A673 (cell line): ENCODE measurements around the gene UQCRC2. TPM values are rescaled to one million over a fixed set of nuclear protein-coding genes. Genes with fewer than 3 reads are reported as not detected.

Experiments used
- BruUV-seq: library from RNA; stranded (reverse); fragments of 400-500 nt; replicated peaks from 2 replicates; lab custom pipeline; 2021; lab: Mats Ljungman, UMichigan
- CTCF ChIA-PET: fragments of 300-600 bp; sonication (Branson Sonifier 250); formaldehyde crosslinking; loops from one replicate; lab custom pipeline; 2022; ENCODE audit warnings: antibody characterized with exemption; lab: Charles Lee
- POLR2A ChIA-PET: fragments of 300-600 bp; sonication (Branson Sonifier 250); formaldehyde crosslinking; loops from one replicate; lab custom pipeline; 2022; ENCODE audit warnings: antibody characterized with exemption; ENCODE audit not compliant: low non-redundant PET; lab: Charles Lee
- DNase-seq: peaks from one replicate; pipeline ENCODE4 v3.0.0-alpha.2; 2015; ENCODE audit warnings: low spot score
- H3K27ac ChIP-seq: fragments of 200-600 bp; sonication (generic); 2 replicates; pipeline ENCODE4 v1.5.1; 2016; ENCODE audit warnings: mixed run types, low read depth, mild to moderate bottlenecking, mixed read lengths, antibody characterized with exemption, low read length; ENCODE audit not compliant: poor library complexity, severe bottlenecking
- H3K27me3 ChIP-seq: fragments of 200-600 bp; sonication (generic); replicated peaks from 2 replicates; pipeline ENCODE4 v1.6.1; 2017; ENCODE audit warnings: mixed run types, low read depth, mild to moderate bottlenecking, mixed read lengths, antibody characterized with exemption, low read length; ENCODE audit not compliant: insufficient read depth, poor library complexity
- H3K36me3 ChIP-seq: fragments of 200-600 bp; sonication (generic); 2 replicates; pipeline ENCODE4 v1.6.1; 2016; ENCODE audit warnings: mixed run types, mild to moderate bottlenecking, mixed read lengths, antibody characterized with exemption, low read length; ENCODE audit not compliant: insufficient read depth, poor library complexity, severe bottlenecking
- H3K4me1 ChIP-seq: fragments of 200-600 bp; sonication (generic); 2 replicates; pipeline ENCODE4 v1.6.1; 2017; ENCODE audit warnings: mixed run types, mild to moderate bottlenecking, mixed read lengths, antibody characterized with exemption, low read length; ENCODE audit not compliant: insufficient read depth, poor library complexity, severe bottlenecking
- H3K4me3 ChIP-seq: fragments of 200-600 bp; sonication (generic); 2 replicates; pipeline ENCODE4 v1.5.1; 2016; ENCODE audit warnings: low read depth, mixed run types, mild to moderate bottlenecking, mixed read lengths, low read length; ENCODE audit not compliant: poor library complexity, severe bottlenecking
- H3K9me3 ChIP-seq: fragments of 200-600 bp; sonication (generic); 2 replicates; pipeline ENCODE4 v1.6.1; 2016; ENCODE audit warnings: mixed run types, low read depth, mild to moderate bottlenecking, mixed read lengths, antibody characterized with exemption, low read length; ENCODE audit not compliant: poor library complexity, severe bottlenecking
- CTCF ChIP-seq: fragments of 300-800, 200-600 bp; sonication (generic); conservative IDR thresholded peaks from 2 replicates; pipeline ENCODE4 v1.5.1; 2017; ENCODE audit warnings: low read depth, mild to moderate bottlenecking, antibody characterized with exemption, low read length, moderate library complexity, mixed read lengths
- EZH2 ChIP-seq: fragments of 200-600 bp; sonication (generic); IDR thresholded peaks from 2 replicates; pipeline ENCODE4 v1.6.1; 2017; ENCODE audit warnings: borderline replicate concordance, low read depth, mild to moderate bottlenecking, mixed read lengths, antibody characterized with exemption, low read length; ENCODE audit not compliant: poor library complexity, severe bottlenecking
- intact Hi-C: fragments of 100-400 bp; cut with micrococcal nuclease; formaldehyde crosslinking; loops from one replicate; pipeline ENCODE4 v1.10.0; 2022; ENCODE audit not compliant: unreplicated experiment
- total RNA-seq: library from RNA; stranded (reverse); gene quantifications from 2 replicates; pipeline ENCODE4 v1.2.3, GENCODE V29; 2021

The UQCRC2 gene
- total RNA-seq, 1 experiment from 2014 or later, result 311 TPM

- no peak for DNase-seq
- Histone ChIP-seq H3K27ac (no peak overlapping the region), H3K4me3 (no peak overlapping the region), H3K4me1 (peaks cover 6% of the 10 kb centered on the region), H3K36me3 (no peaks in the 10 kb centered on the region), H3K27me3 (no peaks in the 10 kb centered on the region), H3K9me3 (no peaks in the 10 kb centered on the region)
- BruUV-seq, result no TSS peak
- CTCF ChIA-PET, result interaction anchor here (0.6 kb wide), 1 partner anchor 281 kb away, joined by 3 read pairs; no protein-coding TSS in a partner anchor
- POLR2A ChIA-PET, result no interaction called here
- TF ChIP-seq CTCF, result no peak
- intact Hi-C loops, result no loop called here
Observed at GRCh38 chr16:21946889-21947635, 6.1 kb upstream of the UQCRC2 start.

- ChIA-PET CTCF (no interaction called here), POLR2A (no interaction called here)
- intact Hi-C loops, result loop anchor here (5.0 kb wide), 1 partner anchor 123 kb away; no protein-coding TSS in a partner anchor
- Histone ChIP-seq H3K27ac (no peak overlapping the region), H3K4me1 (peaks cover 12% of the 10 kb centered on the region), H3K4me3 (no peak overlapping the region), H3K27me3 (no peaks in the 10 kb centered on the region), H3K36me3 (no peaks in the 10 kb centered on the region), H3K9me3 (no peaks in the 10 kb centered on the region)
- BruUV-seq, result no TSS peak
- TF ChIP-seq EZH2 (no peak), CTCF (no peak)
- DNase-seq, result no peak
Observed at GRCh38 chr16:21949713-21950260, 3.4 kb upstream of the UQCRC2 start.

- Histone ChIP-seq H3K4me3 (no peak overlapping the region), H3K9me3 (no peaks in the 10 kb centered on the region), H3K36me3 (no peaks in the 10 kb centered on the region), H3K4me1 (peaks cover 12% of the 10 kb centered on the region), H3K27me3 (no peaks in the 10 kb centered on the region), H3K27ac (no peak overlapping the region)
- intact Hi-C loops, result loop anchor here (5.0 kb wide), 1 partner anchor 121 kb away; no protein-coding TSS in a partner anchor
- CTCF ChIA-PET, result interaction anchor here (0.7 to 1.2 kb wide), 5 partner anchors 127 to 238 kb away, joined by 3 to 17 read pairs (median 4); no protein-coding TSS in a partner anchor
- no TSS peak for BruUV-seq
- peak; percentile 52 for DNase-seq
- TF ChIP-seq CTCF, result peak; percentile 62
- TF ChIP-seq EZH2, result no peak
- POLR2A ChIA-PET, result no interaction called here
Observed at GRCh38 chr16:21950782-21951521, 2.2 kb upstream of the UQCRC2 start.
